Measurements from ENCODE around the gene DHFR.
A peak's percentile ranks its signal among the peaks of the same experiment; 100 is the strongest.

DHFR gene

GRCh38 chr5:80654054-80654390 is 761 bp downstream of the DHFR start:
- DNase-seq: peak; percentile 11

- no peak for DNase-seq
These were observed 1.3 kb downstream of the DHFR start for GRCh38 chr5:80653502-80653901.

GRCh38 chr5:80646926-80647325 is 7.9 kb downstream of the DHFR start:
- no peak for DNase-seq

GRCh38 chr5:80644900-80645299 is 9.9 kb downstream of the DHFR start:
- DNase-seq: no peak

GRCh38 chr5:80641353-80641752 is 13.4 kb downstream of the DHFR start:
- no peak for DNase-seq

- no peak for DNase-seq
These were observed 20.6 kb downstream of the DHFR start for GRCh38 chr5:80634193-80634592.

GRCh38 chr5:80632700-80633099 is 22.1 kb downstream of the DHFR start:
- DNase-seq: no peak

GRCh38 chr5:80631278-80632259 is 23.2 kb downstream of the DHFR start:
- no peak for DNase-seq

- DNase-seq: no peak
These were observed 25.5 kb downstream of the DHFR start for GRCh38 chr5:80629281-80629680.

GRCh38 chr5:80625230-80625629 is 29.6 kb downstream of the DHFR start:
- DNase-seq: no peak

- DNase-seq: no peak
These were observed 30.8 kb downstream of the DHFR start for GRCh38 chr5:80623999-80624398.

GRCh38 chr5:80622756-80623155 is 32.0 kb downstream of the DHFR start:
- DNase-seq: no peak

- DNase-seq: no peak
These were observed 34.6 kb downstream of the DHFR start for GRCh38 chr5:80620211-80620610.

GRCh38 chr5:80619086-80619485 is 35.7 kb downstream of the DHFR start:
- no peak for DNase-seq

GRCh38 chr5:80618438-80618837 is 36.3 kb downstream of the DHFR start:
- DNase-seq: no peak

- no peak for DNase-seq
These were observed 39.4 kb downstream of the DHFR start for GRCh38 chr5:80615266-80615914.

GRCh38 chr5:80609692-80610091 is 45.1 kb downstream of the DHFR start:
- DNase-seq: no peak

- DNase-seq: no peak
These were observed 46.1 kb downstream of the DHFR start for GRCh38 chr5:80608731-80609130.

GRCh38 chr5:80607832-80608231 is 47.0 kb downstream of the DHFR start:
- no peak for DNase-seq

GRCh38 chr5:80607343-80607742 is 47.4 kb downstream of the DHFR start:
- DNase-seq: no peak

- DNase-seq: no peak
These were observed 53.7 kb downstream of the DHFR start for GRCh38 chr5:80600943-80601693.

- DNase-seq: no peak
These were observed 57.3 kb downstream of the DHFR start for GRCh38 chr5:80597500-80597899.

- no peak for DNase-seq
These were observed 60.0 kb downstream of the DHFR start for GRCh38 chr5:80594810-80595209.

- no peak for DNase-seq
These were observed 62.0 kb downstream of the DHFR start for GRCh38 chr5:80592761-80593160.
